ENCODE results near the gene SPSB4.

Gene SPSB4

DNA sequence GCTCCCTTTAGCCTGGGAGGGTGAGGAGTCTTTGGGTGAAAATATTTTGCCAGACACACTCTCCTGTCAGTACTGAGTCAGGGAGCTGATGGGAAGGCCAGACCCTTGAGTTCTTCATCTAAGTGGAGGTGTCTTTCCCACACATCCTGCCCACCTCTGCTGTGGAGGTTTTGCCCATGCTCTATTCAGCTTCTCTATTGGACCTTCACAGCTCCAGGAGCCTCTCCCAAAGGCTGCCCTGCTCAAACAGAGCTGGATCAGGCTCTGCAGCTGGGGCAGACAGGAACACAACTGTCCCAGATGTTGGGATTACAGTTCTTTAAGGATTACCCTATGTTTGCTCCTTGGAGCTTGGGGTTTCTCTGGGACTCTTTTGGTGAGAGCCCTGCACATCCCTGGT is 77.9 kb downstream of the SPSB4 start:
- no peak overlapping the region for H3K4me3 ChIP-seq (ENCODE audit: low read depth, low read length)
- TF ChIP-seq CTCF (IDR thresholded peaks at IDR 0.05; ENCODE audit: low read depth, low read length) = no peak
- in situ Hi-C loops (cut with HindIII; ENCODE audit: low sequenced_read_pairs) = no loop called here
- DNase-seq (ENCODE audit: low read depth, low spot score) = no peak

DNA sequence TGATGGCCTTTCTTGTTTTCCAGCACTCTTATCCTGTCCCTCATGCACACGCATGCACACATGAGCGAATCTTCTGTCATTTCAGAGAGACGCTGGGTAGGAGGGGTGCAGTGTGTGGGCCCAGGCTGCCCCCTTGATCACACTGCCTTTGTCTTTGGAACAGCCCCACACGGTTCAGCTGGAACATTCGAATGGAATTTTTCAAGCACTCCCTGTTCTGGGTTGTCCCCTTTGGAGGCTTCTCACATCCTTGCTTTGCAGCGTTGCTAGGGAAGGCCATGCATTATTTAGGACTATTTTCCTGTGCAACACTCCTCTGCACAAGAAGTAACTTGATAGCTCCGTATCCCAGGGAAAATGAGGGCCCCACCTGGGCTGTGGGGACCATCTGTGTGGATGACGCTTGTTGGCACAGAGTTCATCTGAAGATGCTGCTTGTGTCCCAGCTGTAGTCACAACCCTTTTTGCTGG is 78.4 kb downstream of the SPSB4 start:
- TF ChIP-seq CTCF (IDR thresholded peaks at IDR 0.05; ENCODE audit: low read depth, low read length) = no peak
- in situ Hi-C loops (cut with HindIII; ENCODE audit: low sequenced_read_pairs) = no loop called here
- no peak for DNase-seq (ENCODE audit: low read depth, low spot score)

DNA sequence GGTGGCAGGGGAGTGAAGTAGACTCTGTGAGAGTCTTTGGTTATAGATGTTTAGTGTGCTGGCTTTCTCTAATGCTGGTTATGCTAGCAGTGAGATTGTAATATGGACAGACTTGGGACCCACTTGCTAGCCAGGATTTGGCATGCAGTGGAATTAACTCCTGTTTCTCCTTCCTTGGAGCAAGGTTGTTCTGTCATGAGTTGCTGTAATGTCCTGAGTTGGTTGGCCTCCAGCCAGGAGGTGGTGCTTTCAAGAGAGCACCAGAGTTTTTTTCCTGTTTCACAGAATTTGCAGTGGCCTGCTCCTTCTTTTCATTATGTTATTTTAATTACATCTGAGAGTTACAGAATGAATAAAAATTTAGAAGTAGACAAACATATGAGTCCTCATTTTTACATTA is 92.4 kb downstream of the SPSB4 start:
- no peak for DNase-seq (ENCODE audit: low read depth, low spot score)
- H3K4me3 ChIP-seq (ENCODE audit: low read depth, low read length) = no peak overlapping the region
- in situ Hi-C loops (cut with HindIII; ENCODE audit: low sequenced_read_pairs) = no loop called here
- TF ChIP-seq CTCF (IDR thresholded peaks at IDR 0.05; ENCODE audit: low read depth, low read length) = no peak

More for the DNA sequence above, 78.4 kb downstream of the SPSB4 start:
- no peak overlapping the region for H3K4me3 ChIP-seq (ENCODE audit: low read depth, low read length)

DNA sequence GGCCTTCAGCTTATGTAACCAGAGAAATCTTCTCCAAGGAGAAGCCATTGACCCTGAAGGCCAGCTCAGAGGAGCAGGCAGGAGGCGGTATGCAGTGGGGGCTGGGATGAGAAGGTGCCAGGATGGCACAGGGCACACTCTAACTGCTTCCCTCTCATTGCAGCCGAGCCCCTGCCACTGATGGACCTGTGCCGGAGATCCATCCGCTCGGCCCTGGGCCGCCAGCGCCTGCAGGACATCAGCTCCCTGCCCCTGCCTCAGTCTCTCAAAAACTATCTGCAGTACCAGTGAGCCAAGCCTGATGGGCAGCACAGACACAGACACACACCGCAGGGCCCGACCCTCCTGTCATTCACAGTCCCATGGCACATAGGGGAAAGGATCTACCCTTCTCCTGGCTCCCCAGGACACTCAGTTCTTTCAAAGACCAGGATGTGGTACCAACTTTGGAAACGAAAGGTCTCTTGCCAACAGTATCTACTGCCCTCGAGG is 95.9 kb downstream of the SPSB4 start:
- DNase-seq (ENCODE audit: low read depth, low spot score) = no peak
- TF ChIP-seq CTCF (IDR thresholded peaks at IDR 0.05; ENCODE audit: low read depth, low read length) = no peak
- in situ Hi-C loops (cut with HindIII; ENCODE audit: low sequenced_read_pairs) = no loop called here
- no peak overlapping the region for H3K4me3 ChIP-seq (ENCODE audit: low read depth, low read length)

DNA sequence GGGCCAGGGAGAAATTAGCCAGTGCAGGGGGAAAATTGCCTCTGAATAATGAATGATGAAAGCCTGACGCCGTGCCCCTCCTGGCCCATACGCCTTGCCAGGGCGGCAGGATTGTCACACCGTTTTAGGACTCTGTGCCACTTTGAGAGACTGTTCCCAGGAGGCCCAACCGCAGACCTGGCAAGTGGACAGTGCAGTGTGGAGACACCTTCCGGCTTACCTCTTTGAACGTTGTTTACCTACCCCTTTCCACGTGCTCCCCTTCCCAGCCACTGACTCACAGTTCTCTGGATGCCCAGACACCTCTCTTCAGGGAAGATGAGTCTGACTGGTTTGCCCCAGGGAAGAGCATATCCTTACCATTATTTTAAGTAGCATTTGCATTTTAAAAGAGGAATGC is 96.5 kb downstream of the SPSB4 start:
- in situ Hi-C loops (cut with HindIII; ENCODE audit: low sequenced_read_pairs) = no loop called here
- no peak for TF ChIP-seq CTCF (IDR thresholded peaks at IDR 0.05; ENCODE audit: low read depth, low read length)

GRCh38 chr3:141148169-141148568 is 97.0 kb downstream of the SPSB4 start:
- no peak overlapping the region for H3K4me3 ChIP-seq (ENCODE audit: low read depth, low read length)
- DNase-seq (ENCODE audit: low read depth, low spot score) = no peak
- in situ Hi-C loops (cut with HindIII; ENCODE audit: low sequenced_read_pairs) = no loop called here
- TF ChIP-seq CTCF (IDR thresholded peaks at IDR 0.05; ENCODE audit: low read depth, low read length) = no peak

More for the DNA sequence above, 96.5 kb downstream of the SPSB4 start:
- no peak for DNase-seq (ENCODE audit: low read depth, low spot score)
- no peak overlapping the region for H3K4me3 ChIP-seq (ENCODE audit: low read depth, low read length)

DNA sequence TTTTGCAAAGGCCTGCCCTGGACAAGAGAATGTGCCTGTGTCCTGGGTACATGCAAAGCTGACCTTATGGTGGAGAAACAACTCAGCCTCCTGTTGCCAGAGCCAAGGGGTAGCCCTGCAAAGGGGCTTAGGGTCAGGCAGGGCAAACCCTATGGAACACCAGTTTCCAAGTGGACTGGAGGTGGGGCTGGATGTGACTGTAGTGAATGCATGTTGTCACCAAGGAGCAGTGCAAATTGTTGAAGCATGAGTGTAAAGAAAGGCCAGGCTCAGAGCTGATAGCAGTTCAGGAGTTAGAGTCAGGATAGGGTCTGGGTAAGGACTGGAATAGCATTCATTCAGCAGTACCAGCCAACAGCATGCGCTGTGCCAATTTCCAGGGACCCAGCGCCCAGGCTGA is 97.6 kb downstream of the SPSB4 start:
- H3K4me3 ChIP-seq (ENCODE audit: low read depth, low read length) = no peak overlapping the region
- in situ Hi-C loops (cut with HindIII; ENCODE audit: low sequenced_read_pairs) = no loop called here
- TF ChIP-seq CTCF (IDR thresholded peaks at IDR 0.05; ENCODE audit: low read depth, low read length) = no peak
- no peak for DNase-seq (ENCODE audit: low read depth, low spot score)

Measured in astrocyte of the spinal cord (primary cell).